K562 (cell line): ENCODE results near the gene TIMP1. TPM values are rescaled to one million over a fixed set of nuclear protein-coding genes. Genes with fewer than 3 reads are reported as not detected.

Source experiments
- ATAC-seq: fragments of 200-7000 bp; cut with Tn5 transposase; 3 replicates; pipeline ENCODE4 v1.9.1; 2020; ENCODE audit warnings: moderate library complexity
- BruUV-seq: library from RNA; stranded (reverse); fragments of 400-500 nt; replicated peaks from 2 replicates; lab custom pipeline; 2021; lab: Mats Ljungman, UMichigan
- CTCF ChIA-PET: fragments of 300-600 bp; formaldehyde crosslinking; extraction: SDS; loops from one replicate; lab custom pipeline; 2021; ENCODE audit warnings: low intra/inter-chr PET ratio; lab: Yijun Ruan, JAX
- POLR2A ChIA-PET: fragments of 300-600, 350-650 bp; sonication (Branson Sonifier 250); formaldehyde crosslinking; extraction: SDS; loops from one replicate; lab custom pipeline; 2021; ENCODE audit warnings: antibody characterized with exemption, inconsistent platforms; lab: Yijun Ruan, JAX
- DNase-seq, 4 experiments: peaks; one replicate each; pipeline versions ENCODE4 v3.0.0 to v3.0.0-alpha.2; 2011 to 2018; ENCODE audit warnings: low spot score in 3 of 4, mixed read lengths in 3 of 4; ENCODE audit errors: extremely low read depth in 1 of 4
- FAIRE-seq: peaks from 2 replicates; lab custom pipeline; 2011; peaks lifted over from hg19 to GRCh38; lab: Jason Lieb, UNC
- H2AFZ ChIP-seq: 2 replicates; pipeline ENCODE4 v1.6.0; 2011; ENCODE audit warnings: low read depth, low read length, control low read depth, inconsistent platforms
- H3K27ac ChIP-seq: fragments of 200-600 bp; 3 replicates; pipeline ENCODE4 v1.8.0; 2011; ENCODE audit warnings: low read depth, mild to moderate bottlenecking, control low read depth, inconsistent platforms, low read length, moderate library complexity, mixed read lengths; ENCODE audit errors: extremely low read depth
- H3K27me3 ChIP-seq, 2 experiments: fragments of 300-600 bp in 1 of 2; 2 replicates in 1 of 2; 3 replicates in 1 of 2; pipeline versions ENCODE4 v1.6.0 to v1.8.0; 2011; ENCODE audit warnings: inconsistent platforms in 2 of 2, low read length in 2 of 2, mild to moderate bottlenecking in 1 of 2, mixed read lengths in 1 of 2, moderate library complexity in 1 of 2; ENCODE audit not compliant: control insufficient read depth in 2 of 2, insufficient read depth in 2 of 2
- H3K36me3 ChIP-seq: fragments of 300-600 bp; 3 replicates; pipeline ENCODE4 v1.8.0; 2011; ENCODE audit warnings: mild to moderate bottlenecking, low read length, inconsistent platforms; ENCODE audit not compliant: control insufficient read depth, insufficient read depth
- H3K4me1 ChIP-seq, 2 experiments: fragments of 200-600 bp in 1 of 2; replicated peaks in 1 of 2; 2 replicates in 1 of 2; 3 replicates in 1 of 2; pipeline versions ENCODE4 v1.5.1 to v1.8.0; 2011; ENCODE audit warnings: inconsistent platforms in 2 of 2, low read length in 2 of 2, mild to moderate bottlenecking in 1 of 2, mixed read lengths in 1 of 2, moderate library complexity in 1 of 2; ENCODE audit not compliant: control insufficient read depth in 2 of 2, insufficient read depth in 2 of 2
- H3K4me2 ChIP-seq: 2 replicates; pipeline ENCODE4 v1.6.1; 2011; ENCODE audit warnings: low read length, control low read depth, inconsistent platforms, mixed read lengths; ENCODE audit not compliant: insufficient read depth
- H3K4me3 ChIP-seq: fragments of 200-600 bp; sonication (generic), shearing (Covaris generic); 2 replicates; pipeline ENCODE4 v1.5.1; 2016; ENCODE audit warnings: control low read depth, inconsistent platforms
- H3K79me2 ChIP-seq: fragments of 200-600 bp; 3 replicates; pipeline ENCODE4 v1.8.0; 2011; ENCODE audit warnings: low read length, inconsistent platforms; ENCODE audit not compliant: control insufficient read depth, insufficient read depth
- H3K9ac ChIP-seq, 2 experiments: 2 replicates each; pipeline versions ENCODE4 v1.6.0 to v1.6.1; 2011; ENCODE audit warnings: low read depth in 2 of 2, low read length in 2 of 2, control low read depth in 1 of 2, inconsistent platforms in 1 of 2, mild to moderate bottlenecking in 1 of 2, mixed read lengths in 1 of 2; ENCODE audit not compliant: insufficient read depth in 1 of 2
- H3K9me1 ChIP-seq: one replicate; pipeline ENCODE4 v1.6.0; 2011; ENCODE audit warnings: inconsistent platforms, mild to moderate bottlenecking, low read length, moderate library complexity; ENCODE audit not compliant: control insufficient read depth, insufficient read depth
- H3K9me3 ChIP-seq: replicated peaks from 2 replicates; pipeline ENCODE4 v1.5.1; 2011; ENCODE audit warnings: low read depth, low read length, inconsistent platforms; ENCODE audit not compliant: control insufficient read depth, insufficient read depth
- H4K20me1 ChIP-seq: replicated peaks from 2 replicates; pipeline ENCODE4 v1.6.1; 2011; ENCODE audit warnings: low read length, inconsistent platforms, mixed read lengths; ENCODE audit not compliant: control insufficient read depth, insufficient read depth
- LARP7 ChIP-seq: fragments of 450-650 bp; IDR thresholded peaks from 2 replicates; pipeline ENCODE4 v1.6.1; 2016
- NFIC ChIP-seq: fragments of 450-650 bp; IDR thresholded peaks from 2 replicates; pipeline ENCODE4 v1.6.1; 2017; ENCODE audit warnings: mild to moderate bottlenecking, inconsistent platforms
- WGBS: fragments of 100-300 bp; shearing (Covaris generic); methylation state at CpG from one replicate; pipeline ENCODE4 v1.1.6; 2016; ENCODE audit warnings: low coverage, mixed read lengths; ENCODE audit not compliant: insufficient coverage; ENCODE audit errors: missing lambda C conversion rate; 5-methylcytosine and 5-hydroxymethylcytosine counted together
- in situ Hi-C: fragments of 300-500 bp; cut with MboI; formaldehyde crosslinking; loops from 4 replicates; pipeline ENCODE4 v1.15.0; 2018; ENCODE audit warnings: inconsistent platforms, mixed read lengths
- intact Hi-C: fragments of 100-400 bp; cut with micrococcal nuclease; formaldehyde crosslinking; loops from 2 replicates; pipeline ENCODE4 v1.14.2; 2022
- polyA plus RNA-seq, 8 experiments: library from polyadenylated mRNA; depleted of rRNA in 4 of 8; stranded (reverse) in 5 of 8; unstranded in 3 of 8; fragments of >200 nt; fragmentation: Nextera tagmentation in 2 of 8; fragmentation: Illumina TruSeq in 1 of 8; extraction: Ambion mirVana in 2 of 8; extraction: Trizol in 1 of 8; gene quantifications; 2 replicates each; pipeline versions ENCODE4 v1.2.1 to v1.2.3, GENCODE V29; 2011 to 2014; ENCODE audit warnings: inconsistent platforms in 1 of 8, missing spikeins in 1 of 8
- total RNA-seq, 7 experiments: library from RNA; depleted of rRNA in 6 of 7; stranded (reverse); fragments of >200 nt in 6 of 7; fragmentation: Illumina TruSeq in 2 of 7; extraction: Trizol in 2 of 7; gene quantifications; 2 replicates each; pipeline versions ENCODE4 v1.2.1 to v1.2.3, GENCODE V29; 2011 to 2021; ENCODE audit warnings: low replicate concordance in 1 of 7
- TF ChIP-seq, protein P1 (sequence below): fragments of 200-800 bp; sonication (Bioruptor generic); IDR thresholded peaks from 2 replicates; pipeline ENCODE4 v1.6.1; 2017; ENCODE audit warnings: missing genetic modification characterization, missing compliant biosample characterization

TIMP1 gene
- total and polyA plus RNA-seq, 9 of the 15 experiments (the other 6 are each of a cell fraction or from before 2014, with no cell fraction given): 115 to 699 (median 273) TPM

DNA sequence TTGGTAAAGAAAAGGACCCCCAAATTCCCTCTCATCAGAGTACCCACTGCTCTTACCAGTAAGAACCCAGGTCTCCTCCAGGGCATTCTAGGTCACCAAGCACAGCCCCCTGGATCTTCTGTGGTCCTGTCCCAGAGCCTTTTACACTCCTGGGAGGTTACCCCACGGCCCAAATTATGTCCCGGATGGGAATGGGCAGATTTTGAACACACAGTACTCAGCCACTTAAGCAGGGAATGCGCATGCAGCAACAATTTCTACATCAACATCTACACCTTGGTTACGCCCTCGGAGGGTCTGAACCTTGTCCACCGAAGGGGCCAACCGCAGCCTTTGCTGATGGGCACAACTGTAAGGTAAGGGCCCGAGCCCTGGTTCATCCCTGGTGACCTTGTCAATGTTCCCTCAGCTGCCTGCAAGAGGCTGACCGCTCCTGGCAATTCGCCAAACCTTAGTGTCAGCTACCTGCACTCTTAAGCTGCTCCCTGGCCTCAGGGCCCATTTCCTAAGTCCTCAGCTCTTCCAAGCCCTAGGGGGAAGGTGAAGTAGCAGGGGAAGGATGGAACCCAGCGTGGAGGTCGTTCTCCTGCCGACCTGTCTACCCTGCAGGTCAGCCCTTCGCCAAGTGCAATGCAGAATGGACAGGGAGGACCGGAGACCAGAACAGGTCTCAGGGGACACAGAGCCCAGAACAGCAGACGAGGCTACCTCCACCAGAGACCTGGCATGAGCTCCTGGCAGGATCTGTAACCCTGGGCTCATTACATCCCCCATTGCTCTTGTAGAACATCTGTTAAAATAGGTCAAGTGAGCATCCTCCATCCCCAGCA lies 5.9 kb downstream of the TIMP1 start:
- intact Hi-C loops: no loop called here

DNA sequence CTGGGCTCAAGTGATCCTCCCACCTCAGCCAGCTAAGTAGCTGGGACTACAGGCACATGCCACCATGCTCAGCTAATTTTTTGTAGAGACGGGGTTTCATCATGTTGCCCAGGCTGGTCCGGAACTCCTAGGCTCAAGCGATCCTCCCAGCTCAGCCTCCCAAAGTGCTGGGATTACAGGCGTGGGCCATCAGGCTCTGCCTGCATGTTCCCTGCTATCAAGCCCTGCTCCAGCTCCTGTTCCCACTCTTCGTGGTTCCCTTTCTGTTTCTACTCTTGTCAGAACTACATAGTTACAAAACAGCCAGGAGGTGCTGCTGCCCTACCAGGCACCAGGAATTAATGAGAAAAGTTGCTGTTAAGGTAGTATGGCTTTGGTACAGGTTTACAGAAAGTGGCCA lies 8.7 kb downstream of the TIMP1 start:
- Histone ChIP-seq H3K9me3 (no peaks in the 10 kb centered on the region), H3K4me1 (no peaks in the 10 kb centered on the region)
- TF ChIP-seq, protein P1, sequence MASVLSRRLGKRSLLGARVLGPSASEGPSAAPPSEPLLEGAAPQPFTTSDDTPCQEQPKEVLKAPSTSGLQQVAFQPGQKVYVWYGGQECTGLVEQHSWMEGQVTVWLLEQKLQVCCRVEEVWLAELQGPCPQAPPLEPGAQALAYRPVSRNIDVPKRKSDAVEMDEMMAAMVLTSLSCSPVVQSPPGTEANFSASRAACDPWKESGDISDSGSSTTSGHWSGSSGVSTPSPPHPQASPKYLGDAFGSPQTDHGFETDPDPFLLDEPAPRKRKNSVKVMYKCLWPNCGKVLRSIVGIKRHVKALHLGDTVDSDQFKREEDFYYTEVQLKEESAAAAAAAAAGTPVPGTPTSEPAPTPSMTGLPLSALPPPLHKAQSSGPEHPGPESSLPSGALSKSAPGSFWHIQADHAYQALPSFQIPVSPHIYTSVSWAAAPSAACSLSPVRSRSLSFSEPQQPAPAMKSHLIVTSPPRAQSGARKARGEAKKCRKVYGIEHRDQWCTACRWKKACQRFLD (CRISPR knock-in tag): no peak
- TF ChIP-seq, all 486 proteins: peak for 0
- BruUV-seq: no TSS peak
- 21% methylated on average over 2 of the region's 5 CpGs for WGBS
- ChIA-PET POLR2A (no interaction called here), CTCF (no interaction called here)
- in situ Hi-C loops: no loop called here
- ATAC-seq (no peak), FAIRE-seq (no peak), DNase-seq (no peak)
- Histone ChIP-seq H3K9ac (no peak overlapping the region), H3K4me2 (no peak overlapping the region), H3K36me3 (peaks cover 11% of the 10 kb centered on the region; the same call in 1 of the 3 replicates), H3K9me1 (no peaks in the 10 kb centered on the region), H3K79me2 (no peaks in the 10 kb centered on the region), H2AFZ (no peak overlapping the region), H3K27me3 (no peaks in the 10 kb centered on the region), H4K20me1 (no peaks in the 10 kb centered on the region), H3K4me3 (no peak overlapping the region), H3K27ac (no peak overlapping the region)
- intact Hi-C loops: no loop called here

More for the DNA sequence above, 5.9 kb downstream of the TIMP1 start:
- POLR2A ChIA-PET: no interaction called here
- WGBS: 65% methylated on average over 13 of the region's 16 CpGs
- DNase-seq (peak in 1 of 4 experiments; percentile 35), FAIRE-seq (no peak), ATAC-seq (no peak)
- Histone ChIP-seq H3K4me2 (no peak overlapping the region), H3K79me2 (peaks cover 14% of the 10 kb centered on the region), H3K4me3 (no peak overlapping the region), H3K27me3 (no peaks in the 10 kb centered on the region), H3K9me1 (no peaks in the 10 kb centered on the region), H4K20me1 (no peaks in the 10 kb centered on the region), H3K9me3 (no peaks in the 10 kb centered on the region), H2AFZ (no peak overlapping the region), H3K36me3 (peaks cover 36% of the 10 kb centered on the region; the same call in 2 of the 3 replicates), H3K4me1 (peaks cover 6 to 12% of the 10 kb centered on the region in 2 experiments; a peak in 4 of 5 replicates), H3K27ac (no peak overlapping the region), H3K9ac (0 out of 4 replicates have a peak overlapping the region, but pooled peaks of 1 of the 2 experiments have one; percentile 9)
- CTCF ChIA-PET: no interaction called here
- in situ Hi-C loops: no loop called here
- TF ChIP-seq NFIC (peak; percentile 92), LARP7 (no peak)
- no TSS peak for BruUV-seq
